ENCODE results near the gene FBXL12.

DNA sequence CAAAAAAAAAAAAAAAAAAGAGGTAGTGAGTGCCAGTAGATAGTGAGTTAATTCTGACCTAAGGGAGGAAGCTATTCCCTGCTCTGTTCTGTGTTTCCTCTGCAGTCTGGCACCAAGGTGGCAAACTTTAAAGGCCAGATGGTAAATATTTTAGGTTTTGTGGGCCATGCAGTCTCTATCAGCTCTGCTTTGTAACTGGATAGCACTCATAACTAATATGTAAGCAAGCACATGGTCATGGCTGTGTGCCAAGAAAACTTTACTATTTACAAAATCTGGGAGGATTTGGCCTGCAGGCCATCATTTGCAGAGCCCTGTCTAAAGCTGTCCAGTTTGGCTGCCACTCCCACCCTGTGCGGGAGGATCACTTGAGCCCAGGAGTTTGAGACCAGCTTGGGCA is 20.5 kb upstream of the FBXL12 start:
- TF ChIP-seq, protein P1, sequence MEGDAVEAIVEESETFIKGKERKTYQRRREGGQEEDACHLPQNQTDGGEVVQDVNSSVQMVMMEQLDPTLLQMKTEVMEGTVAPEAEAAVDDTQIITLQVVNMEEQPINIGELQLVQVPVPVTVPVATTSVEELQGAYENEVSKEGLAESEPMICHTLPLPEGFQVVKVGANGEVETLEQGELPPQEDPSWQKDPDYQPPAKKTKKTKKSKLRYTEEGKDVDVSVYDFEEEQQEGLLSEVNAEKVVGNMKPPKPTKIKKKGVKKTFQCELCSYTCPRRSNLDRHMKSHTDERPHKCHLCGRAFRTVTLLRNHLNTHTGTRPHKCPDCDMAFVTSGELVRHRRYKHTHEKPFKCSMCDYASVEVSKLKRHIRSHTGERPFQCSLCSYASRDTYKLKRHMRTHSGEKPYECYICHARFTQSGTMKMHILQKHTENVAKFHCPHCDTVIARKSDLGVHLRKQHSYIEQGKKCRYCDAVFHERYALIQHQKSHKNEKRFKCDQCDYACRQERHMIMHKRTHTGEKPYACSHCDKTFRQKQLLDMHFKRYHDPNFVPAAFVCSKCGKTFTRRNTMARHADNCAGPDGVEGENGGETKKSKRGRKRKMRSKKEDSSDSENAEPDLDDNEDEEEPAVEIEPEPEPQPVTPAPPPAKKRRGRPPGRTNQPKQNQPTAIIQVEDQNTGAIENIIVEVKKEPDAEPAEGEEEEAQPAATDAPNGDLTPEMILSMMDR (conservative IDR thresholded peaks at IDR 0.05; ENCODE audit: low read depth, low read length): no peak
- no peak for TF ChIP-seq EZH2 (IDR thresholded peaks at IDR 0.05; ENCODE audit: borderline replicate concordance, low read depth, low read length, poor library complexity, severe bottlenecking)
